HepG2 (cell line): ENCODE measurements around the gene SLC2A6. TPM values are rescaled to one million over a fixed set of nuclear protein-coding genes. Genes with fewer than 3 reads are reported as not detected.

Experiments used
- ATAC-seq: fragments of 200-7000 bp; cut with Tn5 transposase; 3 replicates; pipeline ENCODE4 v1.9.1; 2020; ENCODE audit warnings: mild to moderate bottlenecking, moderate library complexity
- BruUV-seq: library from RNA; stranded (reverse); fragments of 400-500 nt; replicated peaks from 2 replicates; lab custom pipeline; 2021; lab: Mats Ljungman, UMichigan
- CTCF ChIA-PET: fragments of 300-600 bp; formaldehyde crosslinking; extraction: SDS; loops from one replicate; lab custom pipeline; 2021; ENCODE audit warnings: low total read pairs, inconsistent platforms, low intra/inter-chr PET ratio; lab: Yijun Ruan, JAX
- POLR2A ChIA-PET: fragments of 350-600 bp; sonication (Branson Sonifier 250); formaldehyde crosslinking; loops from one replicate; lab custom pipeline; 2020; ENCODE audit warnings: antibody characterized with exemption, inconsistent platforms; lab: Yijun Ruan, JAX
- DNase-seq: peaks from one replicate; pipeline ENCODE4 v3.0.0-alpha.2; 2015; ENCODE audit warnings: low spot score
- FAIRE-seq: peaks from 3 replicates; lab custom pipeline; 2011; peaks lifted over from hg19 to GRCh38; lab: Jason Lieb, UNC
- H2AFZ ChIP-seq: one replicate; pipeline ENCODE4 v1.6.1; 2011; ENCODE audit warnings: low read length, inconsistent platforms
- H3K27ac ChIP-seq: fragments of 300-600 bp; 3 replicates; pipeline ENCODE4 v1.8.0; 2011; ENCODE audit warnings: mixed run types, mild to moderate bottlenecking, mixed read lengths, low read length, inconsistent platforms; ENCODE audit not compliant: insufficient read depth; ENCODE audit errors: extremely low read length
- H3K27me3 ChIP-seq, 2 experiments: fragments of 200-600 bp in 1 of 2; 2 replicates in 1 of 2; 3 replicates in 1 of 2; pipeline versions ENCODE4 v1.6.0 to v1.8.0; 2011; ENCODE audit warnings: low read length in 2 of 2, mild to moderate bottlenecking in 2 of 2, moderate library complexity in 2 of 2, inconsistent platforms in 1 of 2; ENCODE audit not compliant: insufficient read depth in 2 of 2, control insufficient read depth in 1 of 2
- H3K36me3 ChIP-seq, 2 experiments: fragments of 200-600 bp in 1 of 2; replicated peaks in 1 of 2; 2 replicates in 1 of 2; 3 replicates in 1 of 2; pipeline versions ENCODE4 v1.5.1 to v1.8.0; 2011; ENCODE audit warnings: low read length in 2 of 2, inconsistent platforms in 1 of 2; ENCODE audit not compliant: insufficient read depth in 2 of 2, control insufficient read depth in 1 of 2
- H3K4me1 ChIP-seq: 2 replicates; pipeline ENCODE4 v1.5.1; 2012; ENCODE audit warnings: low read length, inconsistent platforms; ENCODE audit not compliant: insufficient read depth
- H3K4me2 ChIP-seq: 2 replicates; pipeline ENCODE4 v1.6.0; 2011; ENCODE audit warnings: low read depth, low read length, inconsistent platforms
- H3K4me3 ChIP-seq, 3 experiments: fragments of 200-600 bp in 1 of 3; sonication (generic), shearing (Covaris generic) in 1 of 3; replicated peaks in 1 of 3; 2 replicates each; pipeline ENCODE4 v1.5.1; 2011 to 2016; ENCODE audit warnings: low read length in 3 of 3, inconsistent platforms in 2 of 3, low read depth in 2 of 3, mild to moderate bottlenecking in 2 of 3, control low read depth in 1 of 3, mixed read lengths in 1 of 3; ENCODE audit not compliant: insufficient read depth in 1 of 3
- H3K79me2 ChIP-seq: one replicate; pipeline ENCODE4 v1.6.1; 2011; ENCODE audit warnings: low read length, inconsistent platforms; ENCODE audit not compliant: insufficient read depth
- H3K9ac ChIP-seq: 2 replicates; pipeline ENCODE4 v1.6.0; 2011; ENCODE audit warnings: mild to moderate bottlenecking, low read depth, low read length, inconsistent platforms; ENCODE audit not compliant: insufficient read depth
- H3K9me3 ChIP-seq: 2 replicates; pipeline ENCODE4 v1.5.1; 2012; ENCODE audit warnings: mild to moderate bottlenecking, low read length
- H4K20me1 ChIP-seq: 2 replicates; pipeline ENCODE4 v1.6.0; 2011; ENCODE audit warnings: inconsistent platforms, mild to moderate bottlenecking, low read length, moderate library complexity; ENCODE audit not compliant: insufficient read depth
- CHD4 ChIP-seq: fragments of 200-600 bp; sonication (generic); IDR thresholded peaks from 2 replicates; pipeline ENCODE4 v1.7.0; 2017; ENCODE audit warnings: mild to moderate bottlenecking, low read length, borderline replicate concordance
- EED ChIP-seq: sonication (generic); formaldehyde crosslinking; IDR thresholded peaks from 2 replicates; pipeline ENCODE4 v1.5.0; 2020; ENCODE audit warnings: mild to moderate bottlenecking, missing genetic modification reagents
- GMEB1 ChIP-seq: sonication (generic); formaldehyde crosslinking; IDR thresholded peaks from 2 replicates; pipeline ENCODE4 v1.5.1; 2020; ENCODE audit warnings: missing genetic modification reagents, mild to moderate bottlenecking, borderline replicate concordance
- HNRNPLL ChIP-seq: fragments of 200-400 bp; formaldehyde crosslinking; IDR thresholded peaks from 2 replicates; pipeline ENCODE4 v1.6.1; 2017; ENCODE audit warnings: mild to moderate bottlenecking, low read depth, low read length; ENCODE audit not compliant: poor library complexity, severe bottlenecking
- MXI1 ChIP-seq: IDR thresholded peaks from 3 replicates; pipeline ENCODE4 v1.6.1; 2012; ENCODE audit warnings: low read depth, low read length, inconsistent platforms, borderline replicate concordance
- SAP130 ChIP-seq: IDR thresholded peaks from 2 replicates; pipeline ENCODE4 v1.6.1; 2016; ENCODE audit warnings: low read depth
- TBX2 ChIP-seq: sonication (generic); formaldehyde crosslinking; IDR thresholded peaks from 2 replicates; pipeline ENCODE4 v1.5.0; 2020; ENCODE audit warnings: missing genetic modification reagents, mild to moderate bottlenecking, borderline replicate concordance
- TEAD3 ChIP-seq: optimal IDR thresholded peaks from 2 replicates; pipeline ENCODE3; 2016; ENCODE audit warnings: borderline replicate concordance
- ZMAT3 ChIP-seq: sonication (generic); formaldehyde crosslinking; conservative IDR thresholded peaks from 2 replicates; pipeline ENCODE4 v1.7.0; 2021; ENCODE audit warnings: missing genetic modification reagents
- ZNF441 ChIP-seq: sonication (generic); formaldehyde crosslinking; IDR thresholded peaks from 2 replicates; pipeline ENCODE4 v1.7.0; 2021; ENCODE audit warnings: missing genetic modification reagents, borderline replicate concordance
- ZNF724P ChIP-seq: sonication (generic); formaldehyde crosslinking; IDR thresholded peaks from 2 replicates; pipeline ENCODE4 v1.8.0; 2022; ENCODE audit warnings: missing genetic modification reagents, borderline replicate concordance
- ZNF747 ChIP-seq: sonication (generic); formaldehyde crosslinking; IDR thresholded peaks from 2 replicates; pipeline ENCODE4 v1.8.1; 2023; ENCODE audit warnings: missing genetic modification reagents, mild to moderate bottlenecking, borderline replicate concordance
- ZNF788 ChIP-seq: sonication (generic); formaldehyde crosslinking; IDR thresholded peaks from 2 replicates; pipeline ENCODE4 v1.5.0; 2020; ENCODE audit warnings: mild to moderate bottlenecking, missing genetic modification reagents, borderline replicate concordance
- WGBS: methylation state at CpG from one replicate; pipeline ENCODE4 v1.1.6; 2017; ENCODE audit warnings: low lambda C conversion rate; 5-methylcytosine and 5-hydroxymethylcytosine counted together
- in situ Hi-C: cut with HindIII; loops from 2 replicates; pipeline ENCODE4 v1.10.0; 2017; ENCODE audit warnings: low pct_unique_long_range_greater_than_20kb; ENCODE audit not compliant: extremely low pct_ligation_motif_present
- intact Hi-C: fragments of 100-400 bp; cut with micrococcal nuclease; formaldehyde crosslinking; loops from one replicate; pipeline ENCODE4 v1.10.0; 2022; ENCODE audit not compliant: unreplicated experiment
- polyA plus RNA-seq, 8 experiments: library from polyadenylated mRNA; depleted of rRNA in 3 of 8; stranded (reverse) in 7 of 8; unstranded in 1 of 8; fragments of >200 nt; fragmentation: Illumina TruSeq in 4 of 8; extraction: Trizol in 4 of 8; gene quantifications; 2 replicates each; pipeline versions ENCODE4 v1.2.1 to v1.2.3, GENCODE V29; 2011 to 2016; ENCODE audit warnings: low read depth in 4 of 8, missing spikeins in 1 of 8, mixed read lengths in 1 of 8; ENCODE audit not compliant: insufficient read depth in 1 of 8
- total RNA-seq, 5 experiments: library from RNA; depleted of rRNA; stranded (reverse); fragments of >200 nt; fragmentation: Illumina TruSeq; extraction: Trizol; gene quantifications; 2 replicates each; pipeline ENCODE4 v1.2.3, GENCODE V29; 2016; ENCODE audit warnings: low read depth in 1 of 5
- TF ChIP-seq, protein P1 (sequence below): sonication (generic); formaldehyde crosslinking; IDR thresholded peaks from 2 replicates; pipeline ENCODE4 v1.4.0; 2020; ENCODE audit warnings: missing genetic modification reagents, borderline replicate concordance

Gene SLC2A6
- total and polyA plus RNA-seq, 2 of the 13 experiments (the other 11 are each of a cell fraction or from before 2014, with no cell fraction given), result 4.1 to 15.0 TPM

- TF ChIP-seq GMEB1 (CRISPR knock-in tag) (peak; percentile 41; the same call in 1 of the 2 replicates), MXI1 (peak; percentile 91; the same call in 1 of the 3 replicates)
Measured at GRCh38 chr9:133460405-133461175, 18.3 kb downstream of the SLC2A6 start (continued).

DNA sequence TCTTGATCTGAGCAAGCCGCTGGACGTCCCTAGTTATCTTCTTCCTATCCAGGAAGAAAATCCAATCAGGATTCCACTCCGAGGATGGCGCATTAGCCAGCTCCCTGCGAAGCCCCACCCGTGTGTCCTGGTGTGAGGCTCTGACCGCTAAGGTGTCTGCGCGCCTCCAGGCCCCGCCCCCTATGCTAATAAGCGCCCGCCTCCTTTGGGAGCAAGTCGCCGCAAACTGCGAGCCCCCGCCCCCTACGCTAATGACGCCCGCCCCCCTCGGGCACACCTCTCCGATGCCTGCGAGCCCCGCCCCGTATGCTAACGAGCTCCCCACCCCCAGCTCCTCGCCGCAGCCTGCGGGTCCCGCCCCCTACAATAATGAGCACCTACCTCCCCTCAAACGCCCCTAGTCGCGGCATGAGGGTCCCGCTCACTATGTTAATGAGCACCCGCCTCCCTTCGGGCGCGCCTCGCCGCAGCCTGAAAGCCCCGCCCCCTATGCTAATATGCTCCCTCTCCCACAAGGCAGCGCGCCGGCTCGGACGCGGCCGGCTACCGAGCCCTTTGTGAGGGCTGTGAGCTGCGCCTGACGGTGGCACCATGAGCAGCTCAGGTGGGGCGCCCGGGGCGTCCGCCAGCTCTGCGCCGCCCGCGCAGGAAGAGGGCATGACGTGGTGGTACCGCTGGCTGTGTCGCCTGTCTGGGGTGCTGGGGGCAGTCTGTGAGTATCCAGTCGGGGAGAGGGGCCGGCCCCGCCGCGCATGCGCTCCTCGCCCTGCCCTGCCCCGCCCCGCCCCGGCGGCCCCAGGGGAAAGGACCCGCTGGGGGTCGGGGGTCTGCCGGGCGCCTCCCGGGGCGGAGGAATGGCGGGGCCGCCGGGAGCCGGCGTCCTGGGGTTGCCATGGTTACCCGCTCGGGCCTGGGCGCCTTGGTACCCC is 19.2 kb downstream of the SLC2A6 start, which contains the start of gene CACFD1:
CACFD1 (plus strand) TSS at position 503 of the 929 bp plus-strand sequence; CDS start at position 592, 89 bp downstream.
- ATAC-seq (peak; percentile 75), DNase-seq (peak; percentile 93), FAIRE-seq (peak; percentile 73)
- 0% methylated on average over 18 of the region's 86 CpGs for WGBS
- no peaks in the 10 kb centered on the region; the same call in 1 of the 2 replicates for H4K20me1 ChIP-seq
- ChIA-PET POLR2A (interaction anchor here (0.7 to 3.2 kb wide), 35 partner anchors 9 to 429 kb away, joined by 3 to 50 read pairs (median 5); partner anchors contain the start of genes ADAMTS13, GTF3C5, MED22 and REXO4), CTCF (no interaction called here)
- peak within 1 kb of the TSS; percentile 89 to 94 (median 89) for H3K4me3 ChIP-seq
- no peaks in the 10 kb centered on the region; a peak in 1 of 5 replicates for H3K27me3 ChIP-seq
- peak within 1 kb of the TSS; percentile 98 for H3K9ac ChIP-seq
- BruUV-seq, result no TSS peak
- peaks cover 14% of the 10 kb centered on the region for H3K79me2 ChIP-seq
- no peaks in the 10 kb centered on the region for H3K9me3 ChIP-seq
- peaks cover 5 to 7% of the 10 kb centered on the region in 2 experiments; a peak in 2 of 5 replicates for H3K36me3 ChIP-seq
- intact Hi-C loops, result loop anchor here (1.0 kb wide), 1 partner anchor 20 kb away; the partner anchor contains the start of gene SLC2A6
- H2AFZ ChIP-seq, result no peak within 1 kb of the TSS
- H3K27ac ChIP-seq, result peak within 1 kb of the TSS; percentile 99
- in situ Hi-C loops, result no loop called here
- peaks cover 52% of the 10 kb centered on the region for H3K4me1 ChIP-seq
- peak within 1 kb of the TSS; percentile 99 for H3K4me2 ChIP-seq
- TF ChIP-seq TEAD3 (CRISPR knock-in tag) (no peak), MXI1 (peak; percentile 43; the same call in 1 of the 3 replicates), CHD4 (no peak), ZMAT3 (CRISPR knock-in tag) (peak; percentile 29; the same call in 1 of the 2 replicates), SAP130 (CRISPR knock-in tag) (peak; percentile 60; the same call in 1 of the 2 replicates), ZNF788 (CRISPR knock-in tag) (no peak), ZNF724P (CRISPR knock-in tag) (no peak; the same call in 1 of the 2 replicates), HNRNPLL (peak; percentile 97), ZNF441 (CRISPR knock-in tag) (no peak), EED (CRISPR knock-in tag) (0 out of 2 replicates have a peak, but pooled peaks have one; percentile 10), TBX2 (no peak), ZNF747 (0 out of 2 replicates have a peak, but pooled peaks have one; percentile 0)
- TF ChIP-seq, protein P1, sequence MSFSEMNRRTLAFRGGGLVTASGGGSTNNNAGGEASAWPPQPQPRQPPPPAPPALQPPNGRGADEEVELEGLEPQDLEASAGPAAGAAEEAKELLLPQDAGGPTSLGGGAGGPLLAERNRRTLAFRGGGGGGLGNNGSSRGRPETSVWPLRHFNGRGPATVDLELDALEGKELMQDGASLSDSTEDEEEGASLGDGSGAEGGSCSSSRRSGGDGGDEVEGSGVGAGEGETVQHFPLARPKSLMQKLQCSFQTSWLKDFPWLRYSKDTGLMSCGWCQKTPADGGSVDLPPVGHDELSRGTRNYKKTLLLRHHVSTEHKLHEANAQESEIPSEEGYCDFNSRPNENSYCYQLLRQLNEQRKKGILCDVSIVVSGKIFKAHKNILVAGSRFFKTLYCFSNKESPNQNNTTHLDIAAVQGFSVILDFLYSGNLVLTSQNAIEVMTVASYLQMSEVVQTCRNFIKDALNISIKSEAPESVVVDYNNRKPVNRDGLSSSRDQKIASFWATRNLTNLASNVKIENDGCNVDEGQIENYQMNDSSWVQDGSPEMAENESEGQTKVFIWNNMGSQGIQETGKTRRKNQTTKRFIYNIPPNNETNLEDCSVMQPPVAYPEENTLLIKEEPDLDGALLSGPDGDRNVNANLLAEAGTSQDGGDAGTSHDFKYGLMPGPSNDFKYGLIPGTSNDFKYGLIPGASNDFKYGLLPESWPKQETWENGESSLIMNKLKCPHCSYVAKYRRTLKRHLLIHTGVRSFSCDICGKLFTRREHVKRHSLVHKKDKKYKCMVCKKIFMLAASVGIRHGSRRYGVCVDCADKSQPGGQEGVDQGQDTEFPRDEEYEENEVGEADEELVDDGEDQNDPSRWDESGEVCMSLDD (CRISPR knock-in tag), result peak; percentile 57; the same call in 1 of the 2 replicates
